ENCODE results near the gene MSANTD7. TPM values are rescaled to one million over a fixed set of nuclear protein-coding genes. Genes with fewer than 3 reads are reported as not detected.

The MSANTD7 gene
- total RNA-seq, 1 experiment from 2014 or later, result 14.3 TPM

- TF ChIP-seq PRDM15 (CRISPR knock-in tag; IDR thresholded peaks at IDR 0.05) (peak; percentile 54), ZNF263 (CRISPR knock-in tag; IDR thresholded peaks at IDR 0.05; ENCODE audit: low read depth) (no peak), E2F5 (CRISPR knock-in tag; IDR thresholded peaks at IDR 0.05) (peak; percentile 91), TEAD1 (CRISPR knock-in tag; IDR thresholded peaks at IDR 0.05) (no peak)
Observed at GRCh38 chr10:14837757-14838581, at the start of gene MSANTD7, which contains the start of the genes CDNF and HSPA14 (continued).

GRCh38 chr10:14798636-14799035 lies 39.5 kb upstream of the MSANTD7 start:
- ATAC-seq (no peak), DNase-seq (ENCODE audit: low spot score) (no peak)
- Mint-ChIP-seq H3K4me3 (no peak overlapping the region), H3K4me1 (no peaks in the 10 kb centered on the region), H3K9me3 (0 out of 2 replicates have a peak, but pooled peaks cover 4% of the 10 kb centered on the region), H3K27ac (no peak overlapping the region), H3K36me3 (no peaks in the 10 kb centered on the region), H3K27me3 (ENCODE audit: low read depth) (no peaks in the 10 kb centered on the region)
- ChIA-PET POLR2A (no interaction called here), CTCF (no interaction called here)
- TF ChIP-seq RELA (CRISPR knock-in tag; IDR thresholded peaks at IDR 0.05; ENCODE audit: borderline replicate concordance) (no peak), KAT7 (CRISPR knock-in tag; IDR thresholded peaks at IDR 0.05; ENCODE audit: borderline replicate concordance) (no peak), ELF4 (CRISPR knock-in tag; IDR thresholded peaks at IDR 0.05; ENCODE audit: low read depth) (no peak), MAX (CRISPR knock-in tag; IDR thresholded peaks at IDR 0.05) (no peak), MLX (CRISPR knock-in tag; IDR thresholded peaks at IDR 0.05) (no peak), CREB1 (CRISPR knock-in tag; IDR thresholded peaks at IDR 0.05) (no peak), CDX4 (CRISPR knock-in tag; IDR thresholded peaks at IDR 0.05; ENCODE audit: borderline replicate concordance) (no peak), ZSCAN18 (CRISPR knock-in tag; IDR thresholded peaks at IDR 0.05) (no peak), E2F4 (CRISPR knock-in tag; IDR thresholded peaks at IDR 0.05; ENCODE audit: borderline replicate concordance, low read depth) (no peak), ATF1 (CRISPR knock-in tag; IDR thresholded peaks at IDR 0.05) (no peak), JUN (CRISPR knock-in tag; IDR thresholded peaks at IDR 0.05) (no peak), USF2 (CRISPR knock-in tag; IDR thresholded peaks at IDR 0.05) (no peak), ZNF219 (CRISPR knock-in tag; IDR thresholded peaks at IDR 0.05; ENCODE audit: borderline replicate concordance) (no peak), NR3C1 (CRISPR knock-in tag; conservative IDR thresholded peaks at IDR 0.05; ENCODE audit: low read depth) (no peak), AR (CRISPR knock-in tag; IDR thresholded peaks at IDR 0.05) (no peak), HMGXB4 (CRISPR knock-in tag; IDR thresholded peaks at IDR 0.05) (no peak)
